Stimulated activated CD4-positive, alpha-beta T cell treated with anti-CD3 and anti-CD28 coated beads, Interleukin-1b, Interleukin-23, amount 100 ng/mL, for 48 hours (primary cell): ENCODE data around the gene MADCAM1.
A peak's percentile ranks its signal among the peaks of the same experiment; 100 is the strongest.

Source experiments
- DNase-seq: peaks from one replicate; pipeline ENCODE4 v3.0.0-alpha.2; 2020

Gene MADCAM1

DNA sequence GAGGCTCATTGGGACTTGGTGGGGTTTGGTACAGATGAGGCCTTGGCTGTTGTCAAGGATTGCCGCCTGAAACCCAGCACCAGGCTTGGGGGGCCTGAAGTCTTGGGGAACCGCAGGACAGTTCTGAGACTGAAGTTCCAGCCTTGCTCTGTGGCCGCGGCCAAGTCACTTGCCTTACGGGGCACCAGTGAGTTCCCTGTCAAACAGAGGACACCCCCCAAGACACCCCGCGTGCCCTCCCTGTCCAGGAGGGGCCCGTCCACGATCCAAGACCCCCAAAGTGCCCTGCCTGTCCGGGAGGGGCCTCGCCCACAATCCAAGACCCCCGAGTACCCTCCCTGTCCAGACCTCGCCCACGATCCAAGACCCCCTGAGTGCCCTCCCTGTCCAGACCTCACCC lies 37.8 kb downstream of the MADCAM1 start:
- no peak for DNase-seq

DNA sequence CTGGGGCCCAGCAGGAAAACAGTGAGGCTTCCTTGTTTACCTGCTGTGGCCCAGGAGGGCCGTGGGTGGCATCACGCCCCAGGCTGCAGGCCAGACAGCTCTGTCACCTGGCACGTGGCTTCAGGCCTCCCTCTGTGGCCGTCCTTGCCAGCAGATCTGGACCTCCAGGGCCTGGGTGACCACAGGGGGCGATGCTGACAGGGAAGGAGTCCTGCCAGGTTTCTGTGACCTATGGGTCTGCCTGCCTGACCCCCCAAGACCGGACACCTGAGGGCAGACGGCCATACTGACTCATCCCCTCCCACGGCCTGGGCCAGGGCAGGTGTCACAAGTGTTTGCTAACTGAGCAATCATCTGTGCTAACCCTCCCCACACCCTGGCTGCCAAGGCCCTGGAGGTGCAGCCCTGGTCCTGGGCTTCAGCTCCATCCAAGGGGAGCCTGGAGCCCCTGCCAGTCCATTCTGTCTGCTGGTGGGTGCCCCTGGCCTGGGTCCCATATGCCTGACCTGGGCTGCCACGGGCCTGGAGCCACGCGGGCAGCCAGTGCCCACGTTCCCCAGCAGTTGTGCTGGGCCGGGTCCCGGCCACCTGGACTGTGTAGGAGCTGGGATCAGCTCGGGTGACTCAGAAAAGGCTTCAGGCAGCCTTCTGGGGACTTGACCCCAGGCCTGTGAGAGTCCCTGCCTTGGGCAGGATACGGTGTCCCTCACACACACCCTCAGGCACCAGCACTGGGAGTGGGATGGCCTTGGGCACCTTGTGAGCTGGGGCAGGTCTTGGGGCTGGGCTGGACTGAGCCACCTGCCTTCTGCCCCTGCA lies 38.9 kb downstream of the MADCAM1 start:
- no peak for DNase-seq

DNA sequence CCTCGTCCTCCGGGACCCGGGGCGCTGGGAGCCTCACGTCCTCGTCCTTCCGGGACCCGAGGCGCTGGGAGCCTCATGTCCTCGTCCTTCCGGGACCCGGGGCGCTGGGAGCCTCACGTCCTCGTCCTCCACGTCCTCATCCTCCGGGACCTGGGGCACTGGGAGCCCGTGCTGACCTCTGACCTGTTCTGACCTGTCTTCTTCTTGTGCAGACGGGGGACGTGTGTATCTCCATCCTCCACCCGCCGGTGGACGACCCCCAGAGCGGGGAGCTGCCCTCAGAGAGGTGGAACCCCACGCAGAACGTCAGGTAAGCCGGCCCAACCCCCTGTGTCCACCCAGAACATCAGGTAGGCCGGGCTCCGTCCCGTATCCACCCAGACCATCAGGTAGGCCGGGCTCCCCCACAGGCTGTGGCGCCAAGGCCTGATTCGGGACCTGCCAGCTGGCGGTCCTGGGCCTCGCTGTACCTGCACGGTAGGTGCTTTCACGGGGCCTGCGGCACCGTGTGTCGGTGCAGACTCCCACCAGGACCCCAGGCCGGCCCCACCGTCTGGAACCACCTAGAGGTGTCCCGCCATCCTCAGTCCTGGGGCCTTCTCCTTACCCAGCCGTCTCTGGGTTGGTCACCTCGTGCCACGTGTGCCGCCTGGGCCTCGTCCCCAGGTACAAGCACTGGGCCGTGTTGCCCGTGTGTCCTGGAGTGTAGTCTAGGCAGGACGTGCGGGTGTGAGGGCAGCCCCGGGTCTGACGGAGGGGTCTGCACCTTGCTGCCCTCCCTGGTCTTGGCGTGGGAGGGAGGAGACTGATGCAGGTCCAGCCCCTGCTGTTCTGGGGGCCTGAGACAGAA lies 40.0 kb downstream of the MADCAM1 start:
- no peak for DNase-seq

DNA sequence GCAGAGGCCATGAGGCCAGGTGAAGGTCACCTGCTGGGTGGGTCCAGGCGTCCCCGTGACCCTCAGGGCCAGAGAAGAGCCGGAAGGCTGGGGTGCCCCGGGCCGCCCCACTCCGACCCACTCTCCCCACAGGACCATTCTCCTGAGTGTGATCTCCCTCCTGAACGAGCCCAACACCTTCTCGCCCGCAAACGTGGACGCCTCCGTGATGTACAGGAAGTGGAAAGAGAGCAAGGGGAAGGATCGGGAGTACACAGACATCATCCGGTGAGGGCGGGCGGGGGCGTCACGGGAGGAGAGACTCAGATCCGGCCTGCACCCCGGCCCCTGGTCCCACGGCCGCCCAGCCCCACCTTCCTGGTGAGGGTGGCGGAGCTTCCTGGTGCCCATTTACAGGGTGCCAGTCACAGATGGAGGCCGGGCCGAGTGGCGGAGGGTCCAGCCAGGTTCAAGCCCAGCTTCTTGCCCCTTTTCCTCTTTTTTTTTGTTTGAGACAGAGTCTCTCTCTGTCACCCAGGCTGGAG lies 40.7 kb downstream of the MADCAM1 start:
- no peak for DNase-seq

DNA sequence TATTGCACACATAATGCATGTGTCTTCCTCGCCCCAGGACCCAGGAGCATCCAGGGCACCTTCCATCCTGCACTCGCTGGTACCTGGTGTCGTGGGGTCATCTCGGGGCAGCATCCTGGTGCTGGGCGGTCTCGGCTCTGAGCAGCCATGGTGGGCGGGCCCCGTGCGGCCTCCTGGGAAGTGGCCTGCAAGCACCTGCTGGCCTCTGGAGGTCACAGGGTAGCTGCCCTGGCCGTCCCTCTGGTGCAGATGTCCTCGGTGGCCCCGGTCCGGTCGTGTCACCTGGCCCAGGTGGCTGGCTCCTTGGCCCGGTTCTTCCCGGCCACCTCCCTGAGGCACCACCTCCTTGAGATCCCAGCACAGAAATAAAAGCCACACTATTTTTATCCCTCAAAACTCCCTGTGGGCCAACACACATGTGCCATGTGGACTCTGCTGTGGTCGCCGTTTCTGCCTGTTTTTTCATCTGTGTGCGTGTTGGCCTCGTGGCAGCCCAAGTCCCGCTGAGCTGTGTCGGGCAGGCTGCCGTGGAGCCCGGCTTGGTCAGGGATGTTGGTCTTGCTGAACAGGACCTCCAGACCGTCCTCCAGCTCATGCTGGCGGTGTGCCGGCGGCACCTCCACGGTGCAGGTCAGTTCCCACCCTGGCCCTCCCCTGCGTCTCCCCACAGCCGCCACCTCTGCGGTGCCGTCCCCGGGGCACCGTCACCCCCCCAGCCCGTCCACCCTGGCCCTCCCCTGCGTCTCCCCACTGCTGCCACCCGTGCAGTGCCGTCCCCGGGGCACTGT lies 42.5 kb downstream of the MADCAM1 start:
- DNase-seq, result no peak

DNA sequence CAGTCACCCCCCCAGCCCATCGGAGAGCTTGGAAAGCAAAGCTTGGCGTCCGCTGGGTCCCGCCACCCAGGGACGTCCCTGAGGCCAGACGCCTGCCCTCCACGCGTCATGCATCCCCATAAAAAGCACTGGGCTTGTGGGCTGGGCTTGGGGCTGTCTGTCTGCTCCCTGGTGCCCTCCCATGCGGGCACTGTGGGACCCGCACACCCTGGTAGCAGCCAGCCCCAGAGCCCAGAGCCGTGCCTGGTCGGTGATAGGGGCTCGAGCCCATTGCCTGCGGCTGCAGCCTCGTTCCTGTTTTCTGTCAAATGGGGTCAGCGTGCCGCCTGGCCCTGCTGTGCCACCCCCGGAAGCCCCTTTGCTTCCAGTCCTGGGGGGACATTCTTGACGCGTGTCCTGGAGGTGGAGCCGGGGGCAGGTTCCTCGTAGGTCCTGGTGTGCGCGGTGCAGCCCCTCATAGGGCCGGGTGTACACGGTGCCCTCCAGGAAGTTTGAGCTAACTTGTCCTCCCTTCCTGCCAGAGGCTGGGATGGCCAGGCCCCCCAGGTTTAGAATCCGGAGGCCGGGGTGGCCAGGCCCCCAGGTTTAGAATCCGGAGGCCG lies 43.2 kb downstream of the MADCAM1 start:
- no peak for DNase-seq

DNA sequence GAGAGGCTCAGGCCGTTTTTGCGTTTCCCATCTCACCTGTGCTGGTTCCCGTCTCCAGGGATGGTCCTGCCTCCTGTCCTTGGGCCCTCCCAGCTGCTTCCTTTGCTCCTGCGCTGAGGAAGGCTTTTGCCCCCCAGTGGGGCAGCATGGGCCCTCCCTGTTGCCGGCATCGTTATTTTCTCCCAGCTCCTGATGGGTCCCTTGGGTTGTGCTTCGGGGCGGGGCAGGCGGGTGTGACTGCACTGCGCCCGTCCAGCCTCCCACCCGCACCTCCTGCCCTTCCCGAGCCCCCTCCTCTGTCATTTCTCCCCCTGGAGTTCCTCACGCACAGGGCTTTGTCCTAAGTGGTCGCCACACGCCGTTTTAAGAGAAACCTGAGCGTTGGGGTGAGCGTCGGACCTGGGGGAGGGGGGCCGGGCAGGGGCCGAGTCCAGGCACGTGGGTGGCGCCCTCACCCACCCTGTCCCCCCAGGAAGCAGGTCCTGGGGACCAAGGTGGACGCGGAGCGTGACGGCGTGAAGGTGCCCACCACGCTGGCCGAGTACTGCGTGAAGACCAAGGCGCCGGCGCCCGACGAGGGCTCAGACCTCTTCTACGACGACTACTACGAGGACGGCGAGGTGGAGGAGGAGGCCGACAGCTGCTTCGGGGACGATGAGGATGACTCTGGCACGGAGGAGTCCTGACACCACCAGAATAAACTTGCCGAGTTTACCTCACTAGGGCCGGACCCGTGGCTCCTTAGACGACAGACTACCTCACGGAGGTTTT lies 44.8 kb downstream of the MADCAM1 start:
- no peak for DNase-seq

DNA sequence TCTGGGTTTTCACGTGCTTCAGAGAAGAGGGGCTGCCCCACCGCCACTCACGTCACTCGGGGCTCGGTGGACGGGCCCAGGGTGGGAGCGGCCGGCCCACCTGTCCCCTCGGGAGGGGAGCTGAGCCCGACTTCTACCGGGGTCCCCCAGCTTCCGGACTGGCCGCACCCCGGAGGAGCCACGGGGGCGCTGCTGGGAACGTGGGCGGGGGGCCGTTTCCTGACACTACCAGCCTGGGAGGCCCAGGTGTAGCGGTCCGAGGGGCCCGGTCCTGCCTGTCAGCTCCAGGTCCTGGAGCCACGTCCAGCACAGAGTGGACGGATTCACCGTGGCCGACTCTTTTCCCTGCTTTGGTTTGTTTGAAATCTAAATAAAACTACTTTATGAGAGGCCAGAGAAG lies 45.4 kb downstream of the MADCAM1 start:
- DNase-seq, result no peak

DNA sequence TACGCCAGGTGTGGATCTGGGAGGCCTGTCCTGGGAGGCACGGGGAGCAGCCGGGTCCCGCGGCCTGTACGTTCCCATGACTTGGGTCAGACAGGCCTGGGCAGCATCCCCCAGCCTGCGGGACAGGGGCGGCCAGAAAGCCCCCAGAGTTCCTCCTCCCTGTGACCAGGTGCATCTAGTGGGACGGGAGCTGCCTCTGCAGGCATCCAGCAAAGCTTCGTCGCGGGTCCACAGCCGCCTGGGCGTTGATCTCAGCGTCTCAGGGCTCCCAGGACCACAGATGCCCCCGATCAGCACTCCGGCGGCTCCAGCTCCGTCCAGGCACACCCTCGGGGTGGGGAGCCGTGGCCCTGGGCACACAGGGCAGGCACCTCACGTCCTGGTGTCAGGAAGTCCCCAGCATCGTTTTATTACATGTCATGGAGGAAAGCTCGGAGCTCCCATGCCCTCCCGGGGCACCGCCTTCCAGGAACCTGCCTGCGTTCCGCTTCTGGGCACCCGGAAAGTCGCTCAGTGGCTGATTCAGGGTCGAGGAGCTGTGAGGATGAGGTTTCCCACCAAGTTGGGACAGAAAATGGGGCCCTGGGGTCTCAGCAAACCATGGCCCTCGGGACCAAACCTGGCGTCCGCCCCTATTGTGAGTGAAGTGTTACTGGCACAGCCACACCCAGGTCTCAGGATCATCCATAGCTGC lies 46.0 kb downstream of the MADCAM1 start:
- no peak for DNase-seq

DNA sequence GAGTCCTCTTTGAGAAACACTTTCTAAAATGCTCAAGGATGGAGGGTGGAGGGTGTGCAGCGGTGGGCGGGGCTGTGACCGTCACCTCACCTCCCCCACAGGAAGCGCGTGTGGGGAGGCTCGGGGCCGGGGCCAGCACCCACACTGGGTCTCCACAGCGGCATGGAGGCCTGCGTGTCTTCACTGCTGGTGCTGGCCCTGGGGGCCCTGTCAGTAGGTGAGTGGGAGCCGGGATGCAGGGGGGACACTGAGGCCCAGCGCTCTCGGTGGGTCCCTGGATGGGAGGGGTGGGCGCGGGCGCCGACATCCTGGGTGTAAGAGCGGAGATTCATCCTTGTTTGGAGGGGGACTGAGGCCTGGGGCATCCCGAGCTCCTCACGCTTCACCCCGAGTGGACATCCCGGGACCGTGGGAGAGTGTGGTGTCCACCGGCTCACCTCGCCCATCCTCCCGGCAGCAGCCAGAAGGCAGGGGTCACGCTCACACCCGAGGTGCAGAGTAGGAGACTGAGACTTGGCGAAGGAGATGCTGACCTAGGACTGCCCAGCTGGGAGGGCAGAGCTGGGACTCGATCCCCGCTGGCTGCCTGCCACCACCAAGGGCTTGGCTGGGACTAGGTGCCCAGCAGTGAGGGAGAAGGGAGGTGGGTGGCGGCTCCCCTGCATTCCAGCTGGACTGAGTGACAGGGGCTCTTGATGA lies 47.8 kb downstream of the MADCAM1 start, which contains the start of gene GZMM:
Gene GZMM (plus strand): TSS at position 144 of the 699 bp plus-strand sequence. CDS start 19 bp downstream, at position 163.
- peak; percentile 73 for DNase-seq

DNA sequence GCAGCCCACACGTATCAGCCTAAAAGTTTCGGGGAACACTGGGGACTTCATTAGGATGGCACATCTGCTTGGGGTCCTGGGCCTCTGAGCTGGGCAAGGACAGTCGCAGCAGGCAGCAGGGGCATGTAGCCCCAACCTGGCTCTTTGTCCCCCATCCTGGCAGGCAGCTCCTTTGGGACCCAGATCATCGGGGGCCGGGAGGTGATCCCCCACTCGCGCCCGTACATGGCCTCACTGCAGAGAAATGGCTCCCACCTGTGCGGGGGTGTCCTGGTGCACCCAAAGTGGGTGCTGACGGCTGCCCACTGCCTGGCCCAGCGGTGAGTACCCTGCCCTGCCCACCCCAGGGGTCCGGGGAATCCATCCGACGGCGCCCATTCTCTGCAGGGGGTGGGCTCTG lies 50.8 kb downstream of the MADCAM1 start:
- no peak for DNase-seq

DNA sequence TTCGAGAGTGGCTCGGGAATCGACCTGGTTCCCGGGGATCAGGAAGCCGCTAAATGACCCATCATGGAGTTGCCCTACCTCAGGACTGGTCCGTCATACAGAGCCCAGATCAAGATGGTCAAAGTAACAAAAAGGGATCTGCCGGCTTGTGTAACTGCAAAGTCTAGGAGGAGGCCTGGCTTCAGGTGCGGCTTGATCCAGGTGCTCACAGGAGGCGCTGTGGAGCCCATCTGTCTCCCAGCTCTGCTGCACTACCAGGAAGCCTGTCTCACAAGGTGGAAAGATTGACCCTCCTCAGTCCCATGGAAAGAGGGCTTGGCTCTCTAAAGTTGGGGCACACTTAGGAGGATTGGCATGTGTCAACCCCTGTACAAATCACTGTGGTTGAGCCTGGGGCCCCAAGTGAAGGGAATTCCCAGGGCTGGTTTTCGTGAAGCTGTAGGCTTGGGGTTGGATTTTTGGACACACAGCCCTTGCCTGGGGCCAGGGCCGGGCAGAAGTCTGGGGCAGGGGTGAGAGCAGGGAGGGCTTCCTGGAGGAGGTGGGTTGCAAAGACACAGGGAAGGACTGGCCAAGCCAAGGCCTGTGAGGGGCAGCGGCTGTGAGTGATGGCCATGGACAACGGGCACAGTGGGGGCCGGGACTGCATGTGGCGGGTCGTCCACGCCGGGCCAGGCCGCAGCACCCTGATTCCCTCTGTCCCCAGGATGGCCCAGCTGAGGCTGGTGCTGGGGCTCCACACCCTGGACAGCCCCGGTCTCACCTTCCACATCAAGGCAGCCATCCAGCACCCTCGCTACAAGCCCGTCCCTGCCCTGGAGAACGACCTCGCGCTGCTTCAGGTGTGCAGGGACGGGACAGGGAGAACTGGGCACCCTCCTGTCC lies 51.8 kb downstream of the MADCAM1 start:
- DNase-seq, result no peak

DNA sequence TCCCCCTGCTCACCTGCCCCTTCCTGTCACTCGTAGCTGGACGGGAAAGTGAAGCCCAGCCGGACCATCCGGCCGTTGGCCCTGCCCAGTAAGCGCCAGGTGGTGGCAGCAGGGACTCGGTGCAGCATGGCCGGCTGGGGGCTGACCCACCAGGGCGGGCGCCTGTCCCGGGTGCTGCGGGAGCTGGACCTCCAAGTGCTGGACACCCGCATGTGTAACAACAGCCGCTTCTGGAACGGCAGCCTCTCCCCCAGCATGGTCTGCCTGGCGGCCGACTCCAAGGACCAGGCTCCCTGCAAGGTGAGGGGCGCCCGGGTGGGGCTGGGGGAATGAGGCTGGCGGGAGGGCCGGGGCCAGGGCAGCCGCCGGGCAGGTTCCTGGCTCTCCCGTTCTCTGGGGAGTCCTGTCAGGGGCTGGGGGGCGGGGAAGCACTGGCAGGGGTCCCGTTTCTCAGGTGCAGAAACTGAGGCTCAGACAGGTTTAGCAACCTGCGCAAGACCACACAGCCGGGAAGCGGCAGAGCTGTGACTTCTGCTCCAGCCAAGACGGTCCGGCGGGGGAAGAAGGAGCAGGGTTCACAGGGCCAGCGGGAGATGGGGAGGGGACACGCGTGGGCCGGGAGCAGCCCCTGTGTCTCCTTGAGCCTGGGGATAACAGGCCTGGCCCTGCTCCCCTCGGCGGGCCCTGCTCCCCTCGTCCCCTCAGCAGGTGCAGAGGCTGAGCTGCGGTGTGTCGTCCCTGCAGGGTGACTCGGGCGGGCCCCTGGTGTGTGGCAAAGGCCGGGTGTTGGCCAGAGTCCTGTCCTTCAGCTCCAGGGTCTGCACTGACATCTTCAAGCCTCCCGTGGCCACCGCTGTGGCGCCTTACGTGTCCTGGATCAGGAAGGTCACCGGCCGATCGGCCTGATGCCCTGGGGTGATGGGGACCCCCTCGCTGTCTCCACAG lies 52.9 kb downstream of the MADCAM1 start:
- no peak for DNase-seq

DNA sequence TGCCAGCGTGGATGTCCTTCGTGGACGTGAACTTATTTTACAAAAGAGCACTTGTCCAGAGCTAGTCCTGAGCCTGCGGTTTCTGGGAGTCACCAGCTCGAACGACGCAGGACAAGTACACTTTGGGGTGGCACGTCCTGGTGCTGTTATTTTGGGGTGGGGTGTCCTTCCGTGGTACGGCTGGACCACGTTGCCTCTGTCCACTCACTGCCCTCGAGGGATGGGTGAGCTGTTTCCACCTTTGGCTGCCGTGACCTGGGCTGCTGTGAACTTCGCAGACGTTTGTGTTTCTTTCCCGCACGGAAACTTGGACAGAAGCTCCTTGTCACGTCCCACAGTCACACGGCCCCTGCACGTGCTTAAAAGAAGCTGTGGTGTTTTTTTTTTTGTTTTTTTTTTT lies 58.5 kb downstream of the MADCAM1 start:
- no peak for DNase-seq
